Measurements from ENCODE around the gene ACOT11. TPM values are rescaled to one million over a fixed set of nuclear protein-coding genes. Genes with fewer than 3 reads are reported as not detected.

ACOT11 gene
- total RNA-seq, 1 donor from 2014 or later, result 0.86 TPM

- TF ChIP-seq CTCF (conservative IDR thresholded peaks at IDR 0.05; ENCODE audit: low read depth, low read length), result no peak
- H3K4me3 ChIP-seq (ENCODE audit: low read depth, low read length), result no peak overlapping the region
- DNase-seq (ENCODE audit: low read depth), result no peak
Measured at GRCh38 chr1:54597455-54598030, 49.5 kb downstream of the ACOT11 start.

- DNase-seq (ENCODE audit: low read depth), result no peak
- no peak overlapping the region for H3K4me3 ChIP-seq (ENCODE audit: low read depth, low read length)
- TF ChIP-seq CTCF (conservative IDR thresholded peaks at IDR 0.05; ENCODE audit: low read depth, low read length), result no peak
Measured at GRCh38 chr1:54599211-54599823, 51.3 kb downstream of the ACOT11 start.

- no peak for DNase-seq (ENCODE audit: low read depth)
- no peak for TF ChIP-seq CTCF (conservative IDR thresholded peaks at IDR 0.05; ENCODE audit: low read depth, low read length)
Measured at GRCh38 chr1:54600947-54601721, 53.1 kb downstream of the ACOT11 start.

GRCh38 chr1:54601730-54602129 lies 53.7 kb downstream of the ACOT11 start:
- no peak for TF ChIP-seq CTCF (conservative IDR thresholded peaks at IDR 0.05; ENCODE audit: low read depth, low read length)
- no peak for DNase-seq (ENCODE audit: low read depth)

More at GRCh38 chr1:54600947-54601721, 53.1 kb downstream of the ACOT11 start:
- no peak overlapping the region for H3K4me3 ChIP-seq (ENCODE audit: low read depth, low read length)

GRCh38 chr1:54602554-54602953 lies 54.5 kb downstream of the ACOT11 start:
- no peak for TF ChIP-seq CTCF (conservative IDR thresholded peaks at IDR 0.05; ENCODE audit: low read depth, low read length)
- H3K4me3 ChIP-seq (ENCODE audit: low read depth, low read length), result no peak overlapping the region
- no peak for DNase-seq (ENCODE audit: low read depth)

More at GRCh38 chr1:54601730-54602129, 53.7 kb downstream of the ACOT11 start:
- H3K4me3 ChIP-seq (ENCODE audit: low read depth, low read length), result no peak overlapping the region

GRCh38 chr1:54603241-54603640 lies 55.2 kb downstream of the ACOT11 start:
- DNase-seq (ENCODE audit: low read depth), result no peak
- H3K4me3 ChIP-seq (ENCODE audit: low read depth, low read length), result no peak overlapping the region
- TF ChIP-seq CTCF (conservative IDR thresholded peaks at IDR 0.05; ENCODE audit: low read depth, low read length), result no peak
